ENCODE data around the gene KCTD5. TPM values are rescaled to one million over a fixed set of nuclear protein-coding genes. Genes with fewer than 3 reads are reported as not detected.

The KCTD5 gene
- total RNA-seq, 1 donor from 2014 or later, result 55.4 TPM

GRCh38 chr16:2715966-2716885 is 33.9 kb downstream of the KCTD5 start:
- no peak for FAIRE-seq
- peaks cover 6% of the 10 kb centered on the region for H4K20me1 ChIP-seq (ENCODE audit: insufficient read depth, low read length)
- no peak for DNase-seq (ENCODE audit: low read depth)
- no peaks in the 10 kb centered on the region for H3K27me3 ChIP-seq (ENCODE audit: insufficient read depth, low read length)
- TF ChIP-seq EZH2 (IDR thresholded peaks at IDR 0.05; ENCODE audit: insufficient read depth, low read length), result no peak
- no peak overlapping the region for H3K27ac ChIP-seq (ENCODE audit: low read depth, low read length)
- H3K79me2 ChIP-seq (ENCODE audit: insufficient read depth, low read length), result no peaks in the 10 kb centered on the region
- no peaks in the 10 kb centered on the region for H3K4me1 ChIP-seq (ENCODE audit: insufficient read depth, low read length)
- Mint-ChIP-seq H3K4me1 (ENCODE audit: low read depth, unreplicated experiment) (no peaks in the 10 kb centered on the region), H3K4me3 (ENCODE audit: unreplicated experiment) (no peak overlapping the region), H3K36me3 (ENCODE audit: low read depth, unreplicated experiment) (no peaks in the 10 kb centered on the region), H3K27ac (ENCODE audit: unreplicated experiment) (no peak overlapping the region), H3K9me3 (ENCODE audit: unreplicated experiment) (no peaks in the 10 kb centered on the region), H3K27me3 (ENCODE audit: low read depth, unreplicated experiment) (peaks cover 1% of the 10 kb centered on the region)
- H3K4me2 ChIP-seq (ENCODE audit: low read length), result peak overlapping the region; percentile 67
- no peak overlapping the region for H2AFZ ChIP-seq (ENCODE audit: low read depth, low read length)
- no peak overlapping the region for H3K9ac ChIP-seq (ENCODE audit: low read length)
- H3K9me3 ChIP-seq (ENCODE audit: insufficient read depth, low read depth, low read length), result no peaks in the 10 kb centered on the region
- no peak overlapping the region for H3K4me3 ChIP-seq (ENCODE audit: insufficient read depth, low read depth, low read length)
- H3K36me3 ChIP-seq (ENCODE audit: insufficient read depth, low read length), result no peaks in the 10 kb centered on the region

DNA sequence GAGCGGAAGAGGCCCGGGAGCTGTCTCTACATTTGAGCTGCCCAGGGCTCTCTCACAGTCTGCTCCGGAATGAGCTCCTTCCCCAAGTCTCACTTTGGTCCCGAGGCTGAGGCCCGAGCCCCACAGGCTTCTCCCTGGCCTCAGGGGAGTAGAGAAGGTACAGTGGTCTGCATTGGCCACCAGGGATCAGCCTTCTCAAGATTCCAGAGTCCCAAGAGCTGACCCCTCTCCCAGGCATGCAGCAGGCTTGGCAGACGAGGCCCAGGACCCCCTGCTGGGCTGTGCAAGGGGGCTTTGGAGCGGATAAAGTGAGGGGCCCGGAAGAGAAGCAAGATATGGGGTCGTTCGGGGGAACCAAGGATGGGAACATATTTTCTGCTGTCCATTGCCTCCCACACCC is 34.6 kb downstream of the KCTD5 start:
- no peak overlapping the region for H3K27ac Mint-ChIP-seq (ENCODE audit: unreplicated experiment)
- H3K79me2 ChIP-seq (ENCODE audit: insufficient read depth, low read length), result no peaks in the 10 kb centered on the region
- H3K27me3 Mint-ChIP-seq (ENCODE audit: low read depth, unreplicated experiment), result peaks cover 1% of the 10 kb centered on the region
- no peak overlapping the region for H3K4me2 ChIP-seq (ENCODE audit: low read length)
- no peaks in the 10 kb centered on the region for H3K36me3 Mint-ChIP-seq (ENCODE audit: low read depth, unreplicated experiment)
- no peaks in the 10 kb centered on the region for H3K9me3 ChIP-seq (ENCODE audit: insufficient read depth, low read depth, low read length)
- DNase-seq (ENCODE audit: low read depth) (no peak), FAIRE-seq (no peak)
- no peak overlapping the region for H2AFZ ChIP-seq (ENCODE audit: low read depth, low read length)
- no peak overlapping the region for H3K4me3 ChIP-seq (ENCODE audit: insufficient read depth, low read depth, low read length)
- TF ChIP-seq, protein P1, sequence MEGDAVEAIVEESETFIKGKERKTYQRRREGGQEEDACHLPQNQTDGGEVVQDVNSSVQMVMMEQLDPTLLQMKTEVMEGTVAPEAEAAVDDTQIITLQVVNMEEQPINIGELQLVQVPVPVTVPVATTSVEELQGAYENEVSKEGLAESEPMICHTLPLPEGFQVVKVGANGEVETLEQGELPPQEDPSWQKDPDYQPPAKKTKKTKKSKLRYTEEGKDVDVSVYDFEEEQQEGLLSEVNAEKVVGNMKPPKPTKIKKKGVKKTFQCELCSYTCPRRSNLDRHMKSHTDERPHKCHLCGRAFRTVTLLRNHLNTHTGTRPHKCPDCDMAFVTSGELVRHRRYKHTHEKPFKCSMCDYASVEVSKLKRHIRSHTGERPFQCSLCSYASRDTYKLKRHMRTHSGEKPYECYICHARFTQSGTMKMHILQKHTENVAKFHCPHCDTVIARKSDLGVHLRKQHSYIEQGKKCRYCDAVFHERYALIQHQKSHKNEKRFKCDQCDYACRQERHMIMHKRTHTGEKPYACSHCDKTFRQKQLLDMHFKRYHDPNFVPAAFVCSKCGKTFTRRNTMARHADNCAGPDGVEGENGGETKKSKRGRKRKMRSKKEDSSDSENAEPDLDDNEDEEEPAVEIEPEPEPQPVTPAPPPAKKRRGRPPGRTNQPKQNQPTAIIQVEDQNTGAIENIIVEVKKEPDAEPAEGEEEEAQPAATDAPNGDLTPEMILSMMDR (IDR thresholded peaks at IDR 0.05; ENCODE audit: insufficient read depth, low read depth, low read length), result no peak
- no peak for TF ChIP-seq EZH2 (IDR thresholded peaks at IDR 0.05; ENCODE audit: insufficient read depth, low read length)
- H4K20me1 ChIP-seq (ENCODE audit: insufficient read depth, low read length), result peaks cover 6% of the 10 kb centered on the region
- H3K4me1 ChIP-seq (ENCODE audit: insufficient read depth, low read length), result peaks cover 3% of the 10 kb centered on the region
- no peak overlapping the region for H3K9ac ChIP-seq (ENCODE audit: low read length)
- no peaks in the 10 kb centered on the region for H3K36me3 ChIP-seq (ENCODE audit: insufficient read depth, low read length)
- H3K27me3 ChIP-seq (ENCODE audit: insufficient read depth, low read length), result no peaks in the 10 kb centered on the region
- no peaks in the 10 kb centered on the region for H3K4me1 Mint-ChIP-seq (ENCODE audit: low read depth, unreplicated experiment)
- no peak overlapping the region for H3K4me3 Mint-ChIP-seq (ENCODE audit: unreplicated experiment)
- no peak overlapping the region for H3K27ac ChIP-seq (ENCODE audit: low read depth, low read length)
- H3K9me3 Mint-ChIP-seq (ENCODE audit: unreplicated experiment), result no peaks in the 10 kb centered on the region

- H3K36me3 Mint-ChIP-seq (ENCODE audit: low read depth, unreplicated experiment), result no peaks in the 10 kb centered on the region
- H3K4me1 Mint-ChIP-seq (ENCODE audit: low read depth, unreplicated experiment), result no peaks in the 10 kb centered on the region
- Histone ChIP-seq H3K27me3 (ENCODE audit: insufficient read depth, low read length) (no peaks in the 10 kb centered on the region), H3K4me2 (ENCODE audit: low read length) (no peak overlapping the region), H4K20me1 (ENCODE audit: insufficient read depth, low read length) (peaks cover 6% of the 10 kb centered on the region), H3K9me3 (ENCODE audit: insufficient read depth, low read depth, low read length) (no peaks in the 10 kb centered on the region), H3K79me2 (ENCODE audit: insufficient read depth, low read length) (no peaks in the 10 kb centered on the region), H3K4me1 (ENCODE audit: insufficient read depth, low read length) (peaks cover 3% of the 10 kb centered on the region), H3K36me3 (ENCODE audit: insufficient read depth, low read length) (no peaks in the 10 kb centered on the region), H3K27ac (ENCODE audit: low read depth, low read length) (no peak overlapping the region), H3K9ac (ENCODE audit: low read length) (no peak overlapping the region), H2AFZ (ENCODE audit: low read depth, low read length) (no peak overlapping the region), H3K4me3 (ENCODE audit: insufficient read depth, low read depth, low read length) (no peak overlapping the region)
- H3K4me3 Mint-ChIP-seq (ENCODE audit: unreplicated experiment), result no peak overlapping the region
- no peak overlapping the region for H3K27ac Mint-ChIP-seq (ENCODE audit: unreplicated experiment)
- DNase-seq (ENCODE audit: low read depth) (no peak), FAIRE-seq (no peak)
- peaks cover 1% of the 10 kb centered on the region for H3K27me3 Mint-ChIP-seq (ENCODE audit: low read depth, unreplicated experiment)
- TF ChIP-seq EZH2 (IDR thresholded peaks at IDR 0.05; ENCODE audit: insufficient read depth, low read length), result no peak
- TF ChIP-seq, protein P1 (IDR thresholded peaks at IDR 0.05; ENCODE audit: insufficient read depth, low read depth, low read length), result no peak
- H3K9me3 Mint-ChIP-seq (ENCODE audit: unreplicated experiment), result no peaks in the 10 kb centered on the region
Observed at GRCh38 chr16:2717383-2718263, 35.3 kb downstream of the KCTD5 start.
